ENCODE measurements around the gene CIDEC. TPM values are rescaled to one million over a fixed set of nuclear protein-coding genes. Genes with fewer than 3 reads are reported as not detected.
A peak's percentile ranks its signal among the peaks of the same experiment; 100 is the strongest.

CIDEC gene
- total RNA-seq, 3 donors from 2014 or later = 92.3 to 1,697 (median 153) TPM

DNA sequence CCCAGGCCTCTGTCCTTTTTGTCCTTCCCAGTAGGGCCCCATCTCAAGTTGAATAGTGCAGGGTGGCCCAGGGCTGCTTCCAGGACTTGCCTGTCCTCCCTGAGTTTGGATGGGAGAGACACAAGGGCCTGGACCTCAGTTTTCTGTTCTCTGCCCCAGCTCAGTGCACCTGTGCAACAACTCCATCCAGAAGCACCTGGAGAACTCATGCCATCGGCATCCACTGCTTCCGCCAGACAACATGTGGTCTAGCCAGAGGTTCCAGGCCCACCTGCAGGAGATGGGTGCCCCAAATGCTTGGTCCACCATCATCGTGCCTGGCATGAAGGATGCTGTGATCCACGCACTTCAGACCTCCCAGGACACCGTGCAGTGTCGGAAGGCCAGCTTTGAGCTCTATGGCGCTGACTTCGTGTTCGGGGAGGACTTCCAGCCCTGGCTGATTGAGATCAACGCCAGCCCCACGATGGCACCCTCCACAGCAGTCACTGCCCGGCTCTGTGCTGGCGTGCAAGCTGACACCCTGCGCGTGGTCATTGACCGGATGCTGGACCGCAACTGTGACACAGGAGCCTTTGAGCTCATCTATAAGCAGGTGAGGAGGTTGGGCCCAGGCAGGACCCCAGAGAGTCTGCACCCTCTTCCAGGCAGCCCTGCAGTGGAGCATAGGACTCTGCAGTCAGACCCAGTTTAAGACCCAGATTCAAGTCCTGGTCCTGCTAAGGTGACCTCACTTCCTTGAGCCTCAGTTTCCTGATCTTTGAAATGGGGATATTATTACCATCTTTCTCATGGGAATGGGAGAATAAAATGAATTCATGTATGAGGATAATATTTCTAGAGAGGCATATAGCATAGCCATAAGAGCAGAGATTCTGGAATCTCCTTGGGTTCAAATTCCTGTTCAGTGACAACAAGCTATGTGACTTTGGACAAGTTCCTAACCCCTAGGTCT lies 51.0 kb downstream of the CIDEC start:
- Histone ChIP-seq H3K36me3 (no peaks in the 10 kb centered on the region), H3K9me3 (no peaks in the 10 kb centered on the region), H3K4me1 (no peaks in the 10 kb centered on the region), H3K4me3 (no peak overlapping the region), H3K27ac (no peak overlapping the region), H3K27me3 (no peaks in the 10 kb centered on the region)
- TF ChIP-seq, protein P1, sequence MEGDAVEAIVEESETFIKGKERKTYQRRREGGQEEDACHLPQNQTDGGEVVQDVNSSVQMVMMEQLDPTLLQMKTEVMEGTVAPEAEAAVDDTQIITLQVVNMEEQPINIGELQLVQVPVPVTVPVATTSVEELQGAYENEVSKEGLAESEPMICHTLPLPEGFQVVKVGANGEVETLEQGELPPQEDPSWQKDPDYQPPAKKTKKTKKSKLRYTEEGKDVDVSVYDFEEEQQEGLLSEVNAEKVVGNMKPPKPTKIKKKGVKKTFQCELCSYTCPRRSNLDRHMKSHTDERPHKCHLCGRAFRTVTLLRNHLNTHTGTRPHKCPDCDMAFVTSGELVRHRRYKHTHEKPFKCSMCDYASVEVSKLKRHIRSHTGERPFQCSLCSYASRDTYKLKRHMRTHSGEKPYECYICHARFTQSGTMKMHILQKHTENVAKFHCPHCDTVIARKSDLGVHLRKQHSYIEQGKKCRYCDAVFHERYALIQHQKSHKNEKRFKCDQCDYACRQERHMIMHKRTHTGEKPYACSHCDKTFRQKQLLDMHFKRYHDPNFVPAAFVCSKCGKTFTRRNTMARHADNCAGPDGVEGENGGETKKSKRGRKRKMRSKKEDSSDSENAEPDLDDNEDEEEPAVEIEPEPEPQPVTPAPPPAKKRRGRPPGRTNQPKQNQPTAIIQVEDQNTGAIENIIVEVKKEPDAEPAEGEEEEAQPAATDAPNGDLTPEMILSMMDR (IDR thresholded peaks at IDR 0.05) = no peak
- TF ChIP-seq POLR2AphosphoS5 (IDR thresholded peaks at IDR 0.05) (no peak), POLR2A (IDR thresholded peaks at IDR 0.05) (no peak)
- DNase-seq (ENCODE audit: low spot score in 2 of 2) = no peak
- intact Hi-C loops (cut with DNase I; ENCODE audit: low total_unique reads) = no loop called here

DNA sequence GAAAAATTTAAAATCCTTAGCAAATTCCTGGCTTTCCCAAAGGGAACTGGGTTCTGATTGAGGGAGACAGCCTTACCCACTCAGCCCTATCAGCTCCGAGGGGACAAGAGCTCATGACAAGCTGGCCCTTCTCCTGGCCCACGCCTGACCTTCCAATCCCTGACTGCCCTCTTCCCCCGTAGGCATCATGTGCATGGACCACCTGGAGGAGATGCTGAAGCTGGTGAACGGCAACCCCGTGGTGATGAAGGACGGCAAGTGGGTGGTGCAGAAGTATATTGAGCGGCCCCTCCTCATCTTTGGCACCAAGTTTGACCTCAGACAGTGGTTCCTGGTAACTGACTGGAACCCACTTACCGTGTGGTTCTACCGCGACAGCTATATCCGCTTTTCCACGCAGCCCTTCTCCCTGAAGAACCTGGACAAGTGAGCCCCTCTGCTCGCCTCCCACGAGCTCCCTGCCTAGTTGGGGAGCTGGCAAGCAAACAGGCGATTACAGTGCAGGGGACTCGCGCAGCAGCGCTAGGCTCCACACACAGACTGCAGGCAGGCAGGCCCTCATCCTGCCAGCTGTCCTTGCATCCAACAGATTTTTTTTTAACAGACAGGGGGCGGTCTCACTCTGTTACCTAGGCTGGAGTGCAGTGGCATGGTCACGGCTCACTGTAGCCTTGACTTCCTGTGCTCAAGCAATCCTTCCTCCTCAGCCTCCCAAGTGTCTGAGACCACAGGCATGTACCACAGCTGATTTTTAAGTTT lies 53.1 kb downstream of the CIDEC start:
- intact Hi-C loops (cut with DNase I; ENCODE audit: low total_unique reads) = no loop called here
- Histone ChIP-seq H3K9me3 (no peaks in the 10 kb centered on the region), H3K4me1 (no peaks in the 10 kb centered on the region), H3K36me3 (no peaks in the 10 kb centered on the region), H3K27ac (no peak overlapping the region), H3K27me3 (no peaks in the 10 kb centered on the region), H3K4me3 (no peak overlapping the region)
- TF ChIP-seq POLR2AphosphoS5 (IDR thresholded peaks at IDR 0.05) = no peak
- TF ChIP-seq, protein P1 (IDR thresholded peaks at IDR 0.05) = peak in 2 of 3 donors; percentile 10 to 12
- TF ChIP-seq POLR2A (IDR thresholded peaks at IDR 0.05) = no peak
- no peak for DNase-seq (ENCODE audit: low spot score in 2 of 2)

DNA sequence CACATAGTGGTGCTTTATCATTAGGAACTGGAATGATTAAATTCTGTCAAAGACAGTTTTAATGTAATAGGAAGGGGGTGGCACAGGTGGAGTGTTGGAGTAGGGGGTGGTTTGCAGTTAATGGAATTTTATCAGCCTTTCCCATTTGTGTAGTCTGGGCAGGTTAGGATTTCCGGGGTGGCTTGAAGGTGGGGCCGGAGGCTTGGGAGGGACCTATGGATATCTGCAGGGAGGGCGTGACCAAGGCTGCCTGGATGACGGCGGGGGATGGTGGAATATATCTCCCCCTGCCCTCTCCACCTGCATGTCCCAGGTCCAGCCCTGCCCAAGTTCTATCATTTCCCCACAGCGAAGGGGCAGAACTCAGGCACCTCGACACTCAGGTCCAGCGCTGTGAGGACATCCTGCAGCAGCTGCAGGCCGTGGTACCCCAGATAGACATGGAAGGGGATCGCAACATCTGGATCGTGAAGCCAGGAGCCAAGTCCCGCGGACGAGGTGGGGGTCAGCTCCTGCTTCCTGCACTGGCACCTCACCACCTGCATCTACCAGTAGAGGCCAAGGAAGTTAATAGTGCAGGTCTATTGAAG lies 54.5 kb downstream of the CIDEC start:
- Histone ChIP-seq H3K27ac (no peak overlapping the region), H3K36me3 (no peaks in the 10 kb centered on the region), H3K4me3 (no peak overlapping the region), H3K4me1 (no peaks in the 10 kb centered on the region), H3K9me3 (no peaks in the 10 kb centered on the region), H3K27me3 (no peaks in the 10 kb centered on the region)
- intact Hi-C loops (cut with DNase I; ENCODE audit: low total_unique reads) = no loop called here
- no peak for DNase-seq (ENCODE audit: low spot score in 2 of 2)
- TF ChIP-seq POLR2A (IDR thresholded peaks at IDR 0.05) (no peak), POLR2AphosphoS5 (IDR thresholded peaks at IDR 0.05) (no peak)
- TF ChIP-seq, protein P1 (IDR thresholded peaks at IDR 0.05) = no peak

DNA sequence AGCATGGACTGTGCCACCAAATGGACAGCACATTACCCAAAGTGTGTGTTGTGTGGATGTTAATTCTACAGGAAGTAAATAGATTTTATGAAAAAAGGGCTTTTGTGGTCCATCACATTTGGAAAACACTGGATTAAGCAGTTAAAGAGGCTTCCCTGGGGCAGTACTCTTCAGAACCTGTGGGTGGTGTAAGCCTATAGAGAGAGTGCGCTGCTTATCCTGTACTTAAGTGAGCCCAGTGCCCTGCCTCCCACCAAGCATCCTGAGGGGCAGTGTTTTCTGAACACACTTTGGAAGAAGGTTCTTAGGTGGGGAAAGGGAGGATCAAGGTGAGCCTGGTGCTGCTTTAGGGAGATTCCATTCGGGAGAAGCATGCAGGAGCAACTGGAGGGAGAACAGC lies 59.1 kb downstream of the CIDEC start:
- TF ChIP-seq, protein P1 (IDR thresholded peaks at IDR 0.05) = no peak
- Histone ChIP-seq H3K36me3 (no peaks in the 10 kb centered on the region), H3K9me3 (no peaks in the 10 kb centered on the region), H3K27ac (no peak overlapping the region), H3K4me1 (no peaks in the 10 kb centered on the region), H3K4me3 (no peak overlapping the region), H3K27me3 (no peaks in the 10 kb centered on the region)
- no peak for DNase-seq (ENCODE audit: low spot score in 2 of 2)
- intact Hi-C loops (cut with DNase I; ENCODE audit: low total_unique reads) = no loop called here

All from breast epithelium (tissue), 4 donors.